Ishikawa (cell line): ENCODE measurements around the gene CFAP92.

ENCODE experiments used
- CEBPB ChIP-seq: IDR thresholded peaks from 2 replicates; pipeline ENCODE4 v1.6.1; 2012
- CREB1 ChIP-seq: IDR thresholded peaks from 2 replicates; pipeline ENCODE4 v1.6.1; 2012; ENCODE audit warnings: low read depth
- EGR1 ChIP-seq: IDR thresholded peaks from 2 replicates; pipeline ENCODE4 v1.6.1; 2012
- EP300 ChIP-seq: IDR thresholded peaks from 2 replicates; pipeline ENCODE4 v1.6.1; 2012; ENCODE audit warnings: borderline replicate concordance
- FOXM1 ChIP-seq: IDR thresholded peaks from 2 replicates; pipeline ENCODE4 v1.6.1; 2012; ENCODE audit warnings: low read depth, borderline replicate concordance
- MAX ChIP-seq: IDR thresholded peaks from 2 replicates; pipeline ENCODE4 v1.6.1; 2012
- REST ChIP-seq: IDR thresholded peaks from 2 replicates; pipeline ENCODE4 v1.6.1; 2012; ENCODE audit warnings: low read depth, mild to moderate bottlenecking
- TAF1 ChIP-seq: IDR thresholded peaks from 2 replicates; pipeline ENCODE4 v1.6.1; 2012; ENCODE audit warnings: low read depth, mild to moderate bottlenecking
- TCF12 ChIP-seq: IDR thresholded peaks from 2 replicates; pipeline ENCODE4 v1.6.1; 2012; ENCODE audit warnings: low read depth
- TEAD4 ChIP-seq: IDR thresholded peaks from 2 replicates; pipeline ENCODE4 v1.6.1; 2012
- YY1 ChIP-seq: IDR thresholded peaks from 2 replicates; pipeline ENCODE4 v1.6.1; 2012; ENCODE audit warnings: low read depth
- ZBTB7A ChIP-seq: IDR thresholded peaks from 2 replicates; pipeline ENCODE4 v1.6.1; 2012; ENCODE audit warnings: low read depth

GRCh38 chr3:128923576-128923975 lies 70.3 kb downstream of the CFAP92 start:
- no peak for TF ChIP-seq YY1
- TF ChIP-seq EP300, result no peak
- no peak for TF ChIP-seq CREB1
- no peak for TF ChIP-seq TCF12
- TF ChIP-seq TAF1, result no peak
- TF ChIP-seq REST, result no peak
- no peak for TF ChIP-seq ZBTB7A
- no peak for TF ChIP-seq EGR1
- TF ChIP-seq MAX, result no peak
- no peak for TF ChIP-seq FOXM1
- no peak for TF ChIP-seq TEAD4
- no peak for TF ChIP-seq CEBPB
